GM18508 (cell line): ENCODE results near the gene LRBA.
"Not testable (repeated sequence)": the region's sequence is repeated elsewhere in the genome, so short reads cannot be mapped to it uniquely, and the experiment has no call there.

Experiments used
- ATAC-seq: cut with Tn5 transposase; IDR thresholded peaks from one replicate; pipeline ENCODE4 v1.9.1; 2021; ENCODE audit warnings: moderate number of reproducible peaks; ENCODE audit not compliant: insufficient read depth, unreplicated experiment

LRBA gene

GRCh38 chr4:150415213-150415612 is 599.9 kb downstream of the LRBA start:
- no peak for ATAC-seq

GRCh38 chr4:150411520-150411919 is 603.6 kb downstream of the LRBA start:
- no peak for ATAC-seq

- ATAC-seq: no peak
These were observed 612.2 kb downstream of the LRBA start for GRCh38 chr4:150402871-150403272.

- no peak for ATAC-seq
These were observed 613.9 kb downstream of the LRBA start for GRCh38 chr4:150401083-150401687.

GRCh38 chr4:150395872-150396271 is 619.2 kb downstream of the LRBA start:
- no peak for ATAC-seq

- ATAC-seq: no peak
These were observed 621.0 kb downstream of the LRBA start for GRCh38 chr4:150394046-150394445.

GRCh38 chr4:150391052-150391451 is 624.0 kb downstream of the LRBA start:
- ATAC-seq: no peak

GRCh38 chr4:150390531-150390910 is 624.6 kb downstream of the LRBA start:
- ATAC-seq: no peak

GRCh38 chr4:150389896-150390530 is 625.1 kb downstream of the LRBA start:
- no peak for ATAC-seq

- ATAC-seq: no peak
These were observed 627.1 kb downstream of the LRBA start for GRCh38 chr4:150387981-150388380.

GRCh38 chr4:150386415-150386814 is 628.7 kb downstream of the LRBA start:
- not testable (repeated sequence) for ATAC-seq

GRCh38 chr4:150385606-150386005 is 629.5 kb downstream of the LRBA start:
- no peak for ATAC-seq

- ATAC-seq: no peak
These were observed 630.8 kb downstream of the LRBA start for GRCh38 chr4:150384249-150384648.

GRCh38 chr4:150382028-150382427 is 633.1 kb downstream of the LRBA start:
- ATAC-seq: no peak

- no peak for ATAC-seq
These were observed 633.5 kb downstream of the LRBA start for GRCh38 chr4:150381609-150382008.

GRCh38 chr4:150381036-150381435 is 634.0 kb downstream of the LRBA start:
- no peak for ATAC-seq

GRCh38 chr4:150379454-150379853 is 635.6 kb downstream of the LRBA start:
- ATAC-seq: no peak

- ATAC-seq: no peak
These were observed 640.1 kb downstream of the LRBA start for GRCh38 chr4:150375025-150375424.

- ATAC-seq: no peak
These were observed 643.2 kb downstream of the LRBA start for GRCh38 chr4:150371869-150372268.

GRCh38 chr4:150369434-150370380 is 645.4 kb downstream of the LRBA start:
- no peak for ATAC-seq

GRCh38 chr4:150368667-150369066 is 646.4 kb downstream of the LRBA start:
- no peak for ATAC-seq
